Nephron (organoid): ENCODE results near the gene MRRF.
A peak's percentile ranks its signal among the peaks of the same experiment; 100 is the strongest.

Source experiments
- H3K27ac Mint-ChIP-seq, 3 experiments: 2 replicates each; pipeline ENCODE4 v1.8.0; 2020; ENCODE audit warnings: mixed read lengths in 3 of 3, mild to moderate bottlenecking in 2 of 3, moderate library complexity in 1 of 3
- H3K27me3 Mint-ChIP-seq: 2 replicates; pipeline ENCODE4 v1.8.0; 2021; ENCODE audit warnings: low read depth, mild to moderate bottlenecking, moderate library complexity, mixed read lengths
- H3K36me3 Mint-ChIP-seq: 2 replicates; pipeline ENCODE4 v1.8.0; 2020; ENCODE audit warnings: low read depth, mixed read lengths
- H3K4me1 Mint-ChIP-seq: 2 replicates; pipeline ENCODE4 v1.8.0; 2020; ENCODE audit warnings: mixed read lengths
- H3K4me3 Mint-ChIP-seq, 3 experiments: 2 replicates each; pipeline ENCODE4 v1.8.0; 2020; ENCODE audit warnings: mild to moderate bottlenecking in 3 of 3, mixed read lengths in 3 of 3, moderate library complexity in 2 of 3
- H3K9me3 Mint-ChIP-seq: 2 replicates; pipeline ENCODE4 v1.8.0; 2020; ENCODE audit warnings: mixed read lengths
- TF ChIP-seq, protein P1 (sequence below), 3 experiments: fragments of 200-600 bp; sonication (generic); IDR thresholded peaks; one replicate each; pipeline ENCODE4 v1.5.0; 2021; ENCODE audit warnings: antibody characterized with exemption in 3 of 3; ENCODE audit not compliant: unreplicated experiment in 3 of 3

MRRF gene

DNA sequence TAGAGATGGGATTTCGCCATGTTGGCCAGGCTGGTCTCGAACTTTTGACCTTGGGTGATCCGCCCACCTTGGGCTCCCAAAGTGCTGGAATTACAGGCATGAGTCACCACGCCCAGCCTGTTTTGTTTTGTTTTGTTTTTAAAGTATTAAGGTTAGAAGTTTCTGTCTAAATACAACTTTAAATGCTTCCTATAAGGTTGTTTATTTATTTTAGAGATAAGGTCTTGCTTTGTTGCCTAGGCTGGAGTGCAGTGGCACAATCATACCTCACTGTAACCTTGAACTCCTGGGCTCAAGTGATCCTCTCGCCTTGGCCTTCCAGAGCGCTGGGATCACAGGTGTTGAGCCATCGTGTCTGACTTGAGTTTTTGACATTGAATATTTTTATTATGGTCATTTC, 11.4 kb downstream of the MRRF start:
- Mint-ChIP-seq H3K27ac (no peak overlapping the region), H3K27me3 (no peaks in the 10 kb centered on the region), H3K4me1 (no peaks in the 10 kb centered on the region), H3K4me3 (no peak overlapping the region), H3K9me3 (peaks cover 22% of the 10 kb centered on the region), H3K36me3 (peaks cover 81% of the 10 kb centered on the region)
- TF ChIP-seq, protein P1, sequence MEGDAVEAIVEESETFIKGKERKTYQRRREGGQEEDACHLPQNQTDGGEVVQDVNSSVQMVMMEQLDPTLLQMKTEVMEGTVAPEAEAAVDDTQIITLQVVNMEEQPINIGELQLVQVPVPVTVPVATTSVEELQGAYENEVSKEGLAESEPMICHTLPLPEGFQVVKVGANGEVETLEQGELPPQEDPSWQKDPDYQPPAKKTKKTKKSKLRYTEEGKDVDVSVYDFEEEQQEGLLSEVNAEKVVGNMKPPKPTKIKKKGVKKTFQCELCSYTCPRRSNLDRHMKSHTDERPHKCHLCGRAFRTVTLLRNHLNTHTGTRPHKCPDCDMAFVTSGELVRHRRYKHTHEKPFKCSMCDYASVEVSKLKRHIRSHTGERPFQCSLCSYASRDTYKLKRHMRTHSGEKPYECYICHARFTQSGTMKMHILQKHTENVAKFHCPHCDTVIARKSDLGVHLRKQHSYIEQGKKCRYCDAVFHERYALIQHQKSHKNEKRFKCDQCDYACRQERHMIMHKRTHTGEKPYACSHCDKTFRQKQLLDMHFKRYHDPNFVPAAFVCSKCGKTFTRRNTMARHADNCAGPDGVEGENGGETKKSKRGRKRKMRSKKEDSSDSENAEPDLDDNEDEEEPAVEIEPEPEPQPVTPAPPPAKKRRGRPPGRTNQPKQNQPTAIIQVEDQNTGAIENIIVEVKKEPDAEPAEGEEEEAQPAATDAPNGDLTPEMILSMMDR (IDR thresholded peaks at IDR 0.05; ENCODE audit: unreplicated experiment in 3 of 3) = no peak

DNA sequence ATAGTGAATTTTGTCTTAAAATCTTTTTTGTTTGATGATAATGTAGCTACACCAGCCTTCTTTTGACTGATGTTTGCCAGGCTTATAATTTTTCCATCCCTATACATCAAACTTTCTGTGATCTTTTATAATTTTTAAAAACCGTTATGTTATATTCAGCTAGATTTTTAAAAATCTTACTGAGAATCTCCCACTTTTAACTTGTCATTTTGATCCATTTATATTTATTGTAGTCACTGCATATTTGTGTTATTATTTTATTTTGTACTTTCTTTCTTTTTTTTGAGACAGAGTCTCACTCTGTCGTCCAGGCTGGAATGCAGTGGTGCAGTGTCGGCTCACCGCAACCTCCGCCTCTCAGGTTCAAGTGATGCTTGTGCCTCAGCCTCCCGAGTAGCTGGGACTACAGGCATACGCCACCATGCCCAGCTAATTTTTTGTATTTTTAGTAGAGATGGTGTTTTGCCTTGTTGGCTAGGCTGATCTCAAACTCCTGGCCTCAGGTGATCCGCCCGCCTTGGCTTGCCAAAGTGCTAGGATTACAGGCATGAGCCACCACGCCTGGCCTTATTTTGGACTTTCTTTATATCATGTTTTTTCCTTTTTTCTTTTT, 12.7 kb downstream of the MRRF start:
- H3K4me3 Mint-ChIP-seq = no peak overlapping the region
- TF ChIP-seq, protein P1 (IDR thresholded peaks at IDR 0.05; ENCODE audit: unreplicated experiment in 3 of 3) = no peak
- H3K36me3 Mint-ChIP-seq = peaks cover 75% of the 10 kb centered on the region
- H3K27me3 Mint-ChIP-seq = no peaks in the 10 kb centered on the region
- H3K27ac Mint-ChIP-seq = no peak overlapping the region
- H3K4me1 Mint-ChIP-seq = peaks cover 7% of the 10 kb centered on the region
- peaks cover 22% of the 10 kb centered on the region for H3K9me3 Mint-ChIP-seq

DNA sequence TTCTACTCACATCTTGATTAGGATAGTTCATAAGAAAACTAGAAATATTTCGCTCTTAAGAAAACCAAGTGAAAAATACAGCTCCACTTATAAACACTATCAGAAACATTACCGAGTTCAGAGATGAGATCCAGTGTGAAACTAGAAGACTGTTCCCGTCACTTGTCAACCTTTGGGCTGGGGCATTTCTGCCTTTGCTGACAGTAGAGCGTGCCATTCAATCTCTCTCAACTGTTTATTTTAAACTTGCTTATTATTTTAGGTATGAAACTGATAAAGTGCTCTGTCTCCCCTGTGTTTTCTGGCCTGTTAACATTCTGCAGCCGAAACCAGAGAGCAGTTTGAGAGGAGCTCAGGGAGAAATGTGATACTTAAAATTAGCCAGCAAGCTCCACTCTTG, 16.7 kb downstream of the MRRF start:
- Mint-ChIP-seq H3K4me1 (peaks cover 7% of the 10 kb centered on the region), H3K27me3 (no peaks in the 10 kb centered on the region), H3K27ac (peak overlapping the region in 2 of 3 experiments; percentile 12 to 63), H3K9me3 (peaks cover 9% of the 10 kb centered on the region), H3K4me3 (no peak overlapping the region), H3K36me3 (peaks cover 48% of the 10 kb centered on the region)
- TF ChIP-seq, protein P1 (IDR thresholded peaks at IDR 0.05; ENCODE audit: unreplicated experiment in 3 of 3) = no peak

DNA sequence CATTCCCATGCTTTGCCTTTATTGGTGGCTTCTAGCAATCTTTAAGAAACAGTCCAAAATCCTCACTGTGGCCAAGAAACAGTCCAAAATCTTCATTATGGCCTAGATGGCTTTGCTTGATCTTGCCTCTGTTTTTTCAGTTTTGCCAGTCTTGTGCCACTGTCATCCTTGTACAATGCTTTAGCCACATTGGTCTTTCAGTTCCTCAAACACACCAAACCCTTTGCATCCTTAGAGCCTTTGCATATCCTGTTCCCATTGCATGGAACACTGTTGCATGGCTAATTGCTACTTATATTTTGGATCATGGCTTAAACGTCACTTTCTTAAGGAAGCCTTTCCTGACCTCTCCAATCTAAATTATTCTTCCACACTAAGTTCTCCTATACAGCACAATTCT, 22.1 kb downstream of the MRRF start:
- peaks cover 46% of the 10 kb centered on the region for H3K36me3 Mint-ChIP-seq
- H3K27ac Mint-ChIP-seq = no peak overlapping the region
- peaks cover 1% of the 10 kb centered on the region for H3K4me1 Mint-ChIP-seq

DNA sequence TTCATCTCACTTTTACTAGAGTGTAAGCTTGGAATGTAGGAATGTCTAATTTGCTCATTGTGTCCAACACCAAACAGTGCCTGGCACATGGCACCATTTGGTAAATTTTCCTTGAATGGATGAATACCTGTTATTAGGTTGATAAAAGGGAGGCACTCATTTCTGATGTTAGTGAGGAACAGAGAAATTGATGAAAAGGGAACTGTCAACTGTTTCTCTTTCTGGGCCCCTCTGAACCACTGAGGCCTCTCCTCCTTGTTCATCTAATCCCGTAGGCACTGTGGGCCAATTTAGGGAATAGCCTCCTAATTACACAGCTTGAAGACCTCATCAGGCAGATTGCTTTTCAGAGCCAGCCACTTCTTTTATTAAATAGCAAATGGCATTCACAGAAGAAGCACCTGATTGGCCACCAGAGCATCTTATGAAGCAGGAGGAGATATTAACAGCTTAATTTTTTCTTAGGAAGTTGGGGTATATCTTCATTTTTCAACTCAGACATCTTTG, 22.6 kb downstream of the MRRF start:
- Mint-ChIP-seq H3K27me3 (no peaks in the 10 kb centered on the region), H3K27ac (no peak overlapping the region), H3K4me1 (no peaks in the 10 kb centered on the region), H3K36me3 (peaks cover 47% of the 10 kb centered on the region), H3K4me3 (no peak overlapping the region), H3K9me3 (no peaks in the 10 kb centered on the region)
- TF ChIP-seq, protein P1 (IDR thresholded peaks at IDR 0.05; ENCODE audit: unreplicated experiment in 3 of 3) = no peak

More for the DNA sequence above, 22.1 kb downstream of the MRRF start:
- TF ChIP-seq, protein P1 (IDR thresholded peaks at IDR 0.05; ENCODE audit: unreplicated experiment in 3 of 3) = no peak
- Mint-ChIP-seq H3K27me3 (no peaks in the 10 kb centered on the region), H3K4me3 (no peak overlapping the region), H3K9me3 (no peaks in the 10 kb centered on the region)

DNA sequence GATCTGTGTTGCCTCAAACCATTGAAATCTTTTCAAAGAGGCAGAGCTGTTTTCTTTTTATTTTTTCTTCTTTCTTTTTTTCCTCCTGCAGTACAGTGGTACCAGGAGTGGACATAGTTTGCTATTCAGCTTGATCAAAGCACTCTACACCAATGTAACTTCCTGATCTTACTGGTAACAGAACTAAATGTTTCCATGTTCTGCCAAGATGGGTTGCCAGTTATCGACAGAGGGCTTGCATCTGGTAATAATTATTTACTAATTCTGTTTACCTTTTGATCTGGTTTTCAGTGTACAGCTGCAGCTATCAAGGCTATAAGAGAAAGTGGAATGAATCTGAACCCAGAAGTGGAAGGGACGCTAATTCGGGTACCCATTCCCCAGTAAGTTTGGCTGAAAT, 26.8 kb downstream of the MRRF start:
- Mint-ChIP-seq H3K4me3 (no peak overlapping the region), H3K4me1 (peaks cover 6% of the 10 kb centered on the region), H3K36me3 (peaks cover 66% of the 10 kb centered on the region), H3K27ac (no peak overlapping the region), H3K27me3 (no peaks in the 10 kb centered on the region), H3K9me3 (no peaks in the 10 kb centered on the region)
- TF ChIP-seq, protein P1 (IDR thresholded peaks at IDR 0.05; ENCODE audit: unreplicated experiment in 3 of 3) = no peak
